GM06990 (cell line): ENCODE measurements around the gene PCOLCE2.

Experiments
- DNase-seq: peaks from one replicate; pipeline ENCODE4 v3.0.0-alpha.2; 2011; ENCODE audit not compliant: insufficient read length; ENCODE audit errors: extremely low read depth
- H3K27me3 ChIP-seq: replicated peaks from 2 replicates; pipeline ENCODE4 v1.6.0; 2011; ENCODE audit warnings: low read length; ENCODE audit not compliant: control insufficient read depth, insufficient read depth
- H3K36me3 ChIP-seq: 2 replicates; pipeline ENCODE4 v1.5.1; 2011; ENCODE audit warnings: low read length; ENCODE audit not compliant: control insufficient read depth, insufficient read depth
- H3K4me3 ChIP-seq: replicated peaks from 2 replicates; pipeline ENCODE4 v1.5.1; 2011; ENCODE audit warnings: low read depth, mild to moderate bottlenecking, control low read depth, low read length
- TF ChIP-seq, protein P1 (sequence below): IDR thresholded peaks from 2 replicates; pipeline ENCODE4 v1.5.1; 2011; ENCODE audit warnings: low read length, control low read depth, mild to moderate bottlenecking, inconsistent platforms; ENCODE audit not compliant: insufficient read depth, poor library complexity, severe bottlenecking

The PCOLCE2 gene

DNA sequence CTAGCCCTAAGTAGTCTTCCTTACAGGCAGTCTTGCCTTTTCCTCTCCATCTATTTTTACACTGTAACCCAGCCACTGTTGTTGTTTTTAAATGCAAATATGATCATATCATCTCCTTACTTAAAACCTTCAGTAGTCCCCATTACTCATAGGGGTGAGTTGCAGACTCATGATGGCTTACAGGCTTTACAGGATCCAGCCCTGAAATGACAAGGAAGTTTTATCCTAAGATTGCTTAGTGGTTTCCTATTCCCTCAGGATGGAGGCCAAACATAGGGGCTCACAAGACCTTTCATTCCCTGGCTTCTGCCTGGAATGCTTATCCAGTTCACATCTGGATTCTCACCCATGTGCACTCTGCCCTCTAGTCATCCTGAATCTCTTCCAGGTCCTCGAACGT is 27.7 kb upstream of the PCOLCE2 start:
- no peak for DNase-seq
- Histone ChIP-seq H3K27me3 (no peaks in the 10 kb centered on the region), H3K36me3 (no peaks in the 10 kb centered on the region), H3K4me3 (no peak overlapping the region)
- TF ChIP-seq, protein P1, sequence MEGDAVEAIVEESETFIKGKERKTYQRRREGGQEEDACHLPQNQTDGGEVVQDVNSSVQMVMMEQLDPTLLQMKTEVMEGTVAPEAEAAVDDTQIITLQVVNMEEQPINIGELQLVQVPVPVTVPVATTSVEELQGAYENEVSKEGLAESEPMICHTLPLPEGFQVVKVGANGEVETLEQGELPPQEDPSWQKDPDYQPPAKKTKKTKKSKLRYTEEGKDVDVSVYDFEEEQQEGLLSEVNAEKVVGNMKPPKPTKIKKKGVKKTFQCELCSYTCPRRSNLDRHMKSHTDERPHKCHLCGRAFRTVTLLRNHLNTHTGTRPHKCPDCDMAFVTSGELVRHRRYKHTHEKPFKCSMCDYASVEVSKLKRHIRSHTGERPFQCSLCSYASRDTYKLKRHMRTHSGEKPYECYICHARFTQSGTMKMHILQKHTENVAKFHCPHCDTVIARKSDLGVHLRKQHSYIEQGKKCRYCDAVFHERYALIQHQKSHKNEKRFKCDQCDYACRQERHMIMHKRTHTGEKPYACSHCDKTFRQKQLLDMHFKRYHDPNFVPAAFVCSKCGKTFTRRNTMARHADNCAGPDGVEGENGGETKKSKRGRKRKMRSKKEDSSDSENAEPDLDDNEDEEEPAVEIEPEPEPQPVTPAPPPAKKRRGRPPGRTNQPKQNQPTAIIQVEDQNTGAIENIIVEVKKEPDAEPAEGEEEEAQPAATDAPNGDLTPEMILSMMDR, result no peak

DNA sequence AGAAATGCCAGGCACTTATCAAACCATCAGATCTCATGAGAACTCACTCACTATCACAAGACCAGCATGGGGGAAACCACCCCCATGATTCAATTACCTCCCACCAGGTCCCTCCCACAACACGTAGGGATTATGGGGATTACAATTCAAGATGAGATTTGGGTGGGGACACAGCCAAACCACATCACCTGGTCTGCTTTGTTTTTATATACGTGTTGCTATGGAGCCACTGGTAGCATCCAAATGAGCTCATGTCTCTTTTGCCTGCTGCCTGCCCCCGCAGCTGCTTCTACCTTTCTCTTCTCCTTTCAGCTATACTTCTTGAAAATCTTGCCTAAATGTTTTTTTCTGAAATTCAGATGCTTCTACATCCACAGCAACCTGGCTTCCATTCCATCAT is 26.8 kb upstream of the PCOLCE2 start:
- no peak for DNase-seq
- Histone ChIP-seq H3K36me3 (no peaks in the 10 kb centered on the region), H3K27me3 (no peaks in the 10 kb centered on the region), H3K4me3 (no peak overlapping the region)
- TF ChIP-seq, protein P1, result no peak

DNA sequence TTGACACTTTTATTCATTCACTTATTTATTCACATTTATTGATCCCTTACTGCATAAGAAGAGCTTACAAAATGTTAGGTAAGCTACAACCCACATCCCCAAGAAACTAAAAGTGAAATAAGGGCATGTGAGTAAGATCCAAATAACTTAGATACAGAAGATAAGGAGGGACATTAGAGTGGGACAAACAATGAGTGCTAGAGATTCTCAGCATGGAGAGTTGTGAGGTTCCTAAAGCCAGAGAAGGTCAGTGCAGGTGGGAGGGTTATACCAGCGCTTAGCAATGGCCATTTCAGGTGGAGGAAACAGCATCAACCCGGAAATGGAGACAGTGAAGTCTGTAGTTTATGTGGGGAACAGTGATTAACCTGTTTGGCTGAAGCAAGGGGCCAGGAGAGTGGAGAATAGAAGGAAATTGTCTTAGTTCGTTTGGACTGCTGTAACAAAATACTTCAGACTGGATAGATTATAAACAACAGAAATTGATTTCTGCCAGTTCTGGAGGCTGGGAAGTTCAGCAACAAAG is 25.5 kb upstream of the PCOLCE2 start:
- Histone ChIP-seq H3K36me3 (no peaks in the 10 kb centered on the region), H3K4me3 (no peak overlapping the region), H3K27me3 (no peaks in the 10 kb centered on the region)
- TF ChIP-seq, protein P1, result no peak
- no peak for DNase-seq

DNA sequence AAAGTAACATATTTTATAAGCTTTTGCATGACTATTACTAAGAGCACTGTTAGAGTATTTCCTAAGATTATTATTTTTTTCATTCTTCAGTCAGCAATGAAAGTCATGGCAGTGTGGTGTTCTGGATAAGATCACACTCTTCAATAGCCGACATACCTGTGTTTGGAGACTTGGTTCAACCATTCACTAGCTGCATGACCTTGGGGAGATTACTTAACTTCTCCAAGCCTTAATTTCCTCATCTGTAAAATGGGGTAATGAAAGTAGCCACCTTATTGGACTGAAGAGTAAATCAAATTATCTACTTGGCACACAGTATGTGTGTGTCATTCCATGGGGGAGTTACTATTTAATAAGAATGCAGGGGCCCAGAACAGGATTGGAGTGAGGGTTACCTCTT is 24.5 kb upstream of the PCOLCE2 start:
- TF ChIP-seq, protein P1, result no peak
- Histone ChIP-seq H3K27me3 (no peaks in the 10 kb centered on the region), H3K4me3 (no peak overlapping the region), H3K36me3 (no peaks in the 10 kb centered on the region)
- no peak for DNase-seq

DNA sequence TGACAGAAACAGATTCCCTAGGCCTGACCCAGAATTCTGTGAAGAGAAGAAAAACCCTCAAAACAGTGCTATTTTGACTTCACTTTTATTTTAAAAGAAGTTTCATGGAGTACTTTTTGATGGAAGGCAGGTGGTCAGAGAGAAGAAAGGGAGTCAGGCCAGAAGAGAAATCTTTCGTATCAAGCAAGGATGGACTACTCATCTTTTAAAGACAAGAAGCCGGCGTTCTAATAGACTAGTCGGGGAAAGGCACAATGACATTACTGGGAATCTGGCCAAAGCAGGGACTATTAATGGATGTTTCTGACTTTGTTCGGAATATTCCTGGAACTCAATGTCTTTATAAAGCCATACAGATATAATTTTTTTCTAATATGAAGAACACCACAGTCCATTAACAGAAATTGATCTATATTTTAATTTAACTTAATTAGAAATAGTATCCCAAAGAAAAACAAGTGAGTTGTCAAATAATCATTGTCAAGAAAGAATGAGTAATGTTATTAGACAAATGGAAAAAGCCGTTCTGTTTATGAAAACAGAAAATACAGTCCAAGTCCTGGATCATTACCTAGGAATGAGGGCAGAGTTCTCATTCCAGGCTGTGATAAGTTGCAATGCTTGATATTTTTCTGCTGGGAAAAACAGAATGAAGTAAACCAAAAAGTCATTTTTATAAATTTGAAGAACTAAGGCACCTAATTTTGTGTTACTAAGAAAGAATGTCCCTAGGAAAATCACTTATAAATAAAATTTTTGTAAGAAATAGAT is 23.7 kb upstream of the PCOLCE2 start:
- no peaks in the 10 kb centered on the region for H3K36me3 ChIP-seq
- H3K4me3 ChIP-seq, result no peak overlapping the region
- TF ChIP-seq, protein P1, result no peak
- no peak for DNase-seq
- H3K27me3 ChIP-seq, result no peaks in the 10 kb centered on the region

DNA sequence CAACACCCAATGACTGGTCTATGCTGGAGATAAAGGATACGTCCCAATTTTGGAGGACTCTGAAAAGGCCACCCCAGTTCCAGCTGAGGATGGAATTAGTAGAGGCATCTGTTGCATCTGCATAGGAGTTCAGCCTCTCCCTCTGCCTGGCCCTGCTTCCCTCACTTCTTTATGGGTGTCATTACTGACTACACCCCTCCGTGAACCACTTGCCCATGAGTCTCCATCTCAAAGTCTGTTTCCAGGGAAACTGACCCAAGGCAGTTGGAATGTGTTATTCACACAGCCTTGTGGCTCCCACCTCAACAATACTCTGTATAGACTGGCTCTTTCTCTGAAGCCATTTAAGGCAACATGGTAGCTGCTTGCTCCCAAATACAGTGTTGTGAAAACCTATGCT is 21.4 kb upstream of the PCOLCE2 start:
- no peak for DNase-seq
- Histone ChIP-seq H3K36me3 (no peaks in the 10 kb centered on the region), H3K27me3 (no peaks in the 10 kb centered on the region), H3K4me3 (no peak overlapping the region)
- TF ChIP-seq, protein P1, result no peak
